ENCODE measurements around the gene NSG2.

NSG2 gene

DNA sequence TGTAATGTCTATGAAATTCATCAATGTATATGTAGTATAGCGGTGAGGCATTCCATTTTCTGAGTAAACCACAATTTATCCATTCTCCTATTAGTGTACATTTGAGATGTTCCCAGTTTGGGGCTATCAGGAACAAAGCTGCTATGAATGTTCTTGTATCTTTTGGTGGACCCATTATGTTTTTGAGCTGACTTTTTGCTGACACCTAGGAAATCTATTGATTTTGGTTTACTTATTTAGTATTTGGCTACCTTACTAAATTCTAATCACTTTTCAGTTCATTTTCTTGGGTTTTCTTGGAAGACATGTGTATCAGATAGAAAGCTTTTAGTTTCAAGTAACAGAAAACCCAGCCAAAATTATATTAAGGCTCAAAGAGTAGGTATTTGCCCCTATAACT lies 13.7 kb downstream of the NSG2 start:
- in situ Hi-C loops (cut with MboI; ENCODE audit: low sequenced_read_pairs), result no loop called here

DNA sequence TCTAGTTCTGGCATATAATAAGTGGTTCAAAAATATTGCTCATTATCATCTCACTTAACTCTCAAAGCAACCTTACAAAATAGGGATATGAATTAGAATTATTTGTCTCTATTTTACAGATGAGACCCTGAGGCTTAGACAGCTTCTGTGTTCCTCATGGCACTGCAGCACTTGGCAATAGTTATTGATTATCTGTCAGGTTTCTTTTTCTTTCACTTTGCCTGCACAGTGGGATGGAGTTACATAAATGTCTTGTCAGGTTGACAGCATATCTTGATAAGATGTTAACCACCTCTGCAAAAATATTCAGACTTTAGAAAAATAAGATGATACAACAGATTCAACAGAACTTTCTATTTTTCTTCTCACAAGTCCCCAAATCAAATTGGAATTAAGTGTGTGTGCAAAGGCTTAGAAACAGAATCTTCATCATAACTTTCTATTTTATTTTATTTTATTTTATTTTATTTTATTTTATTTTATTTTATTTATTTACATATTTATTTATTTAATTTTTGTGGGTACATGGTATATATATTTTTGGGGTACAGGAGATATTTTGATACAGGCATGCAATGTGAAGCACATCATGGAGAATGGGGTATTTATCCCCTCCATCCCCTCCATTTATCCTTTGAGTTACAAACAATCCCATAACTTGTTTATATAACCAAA lies 17.7 kb downstream of the NSG2 start:
- in situ Hi-C loops (cut with MboI; ENCODE audit: low sequenced_read_pairs), result no loop called here

DNA sequence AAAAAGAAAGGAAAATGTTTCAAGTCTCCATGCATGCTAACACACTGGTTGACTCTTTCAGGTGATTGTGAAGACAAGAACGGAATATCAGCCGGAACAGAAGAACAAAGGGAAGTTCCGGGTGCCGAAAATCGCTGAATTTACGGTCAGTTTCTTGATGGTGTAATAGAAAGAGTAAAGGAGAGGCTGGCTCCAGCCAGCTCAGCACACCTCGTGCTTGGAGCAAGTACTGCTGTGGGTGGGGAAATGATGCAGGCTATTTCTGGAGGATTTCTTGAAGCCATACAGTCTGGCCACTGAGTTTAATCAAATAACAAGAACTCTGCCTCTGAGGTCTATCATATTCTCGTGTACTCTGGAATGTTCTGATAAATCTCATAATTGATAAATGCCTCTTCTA lies 18.7 kb downstream of the NSG2 start:
- in situ Hi-C loops (cut with MboI; ENCODE audit: low sequenced_read_pairs), result no loop called here

DNA sequence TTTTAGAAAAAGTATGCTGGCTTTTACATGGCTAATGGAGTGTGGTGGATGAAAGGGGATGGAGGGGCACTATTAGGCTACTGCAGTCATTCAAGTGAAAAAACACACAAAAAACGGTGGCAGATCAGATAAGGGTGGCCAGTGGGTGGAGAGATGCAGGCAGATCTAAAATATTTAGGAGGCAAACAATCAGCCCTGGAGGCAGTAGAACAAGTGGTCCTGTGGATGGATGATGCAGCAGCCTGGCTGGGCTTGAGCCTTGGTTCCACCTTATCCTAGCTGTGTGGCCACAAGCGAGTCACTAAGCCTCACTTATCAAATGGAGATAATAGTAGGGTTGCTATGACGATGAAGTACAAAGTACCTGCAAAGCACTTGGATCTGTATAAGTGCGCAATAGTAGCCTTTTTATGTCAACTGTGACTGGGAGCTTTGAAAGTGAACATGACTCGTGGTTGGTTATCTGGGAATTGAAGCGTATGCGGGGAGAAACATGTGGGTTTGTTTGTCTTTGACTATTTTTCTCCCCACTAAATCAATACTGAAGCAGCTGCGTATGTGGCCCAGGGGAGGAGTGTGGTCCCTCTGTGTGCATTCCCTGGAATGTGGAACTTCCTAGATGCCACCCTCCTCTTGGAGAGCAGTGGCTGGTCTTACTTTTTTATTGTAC lies 20.2 kb downstream of the NSG2 start:
- in situ Hi-C loops (cut with MboI; ENCODE audit: low sequenced_read_pairs), result no loop called here

DNA sequence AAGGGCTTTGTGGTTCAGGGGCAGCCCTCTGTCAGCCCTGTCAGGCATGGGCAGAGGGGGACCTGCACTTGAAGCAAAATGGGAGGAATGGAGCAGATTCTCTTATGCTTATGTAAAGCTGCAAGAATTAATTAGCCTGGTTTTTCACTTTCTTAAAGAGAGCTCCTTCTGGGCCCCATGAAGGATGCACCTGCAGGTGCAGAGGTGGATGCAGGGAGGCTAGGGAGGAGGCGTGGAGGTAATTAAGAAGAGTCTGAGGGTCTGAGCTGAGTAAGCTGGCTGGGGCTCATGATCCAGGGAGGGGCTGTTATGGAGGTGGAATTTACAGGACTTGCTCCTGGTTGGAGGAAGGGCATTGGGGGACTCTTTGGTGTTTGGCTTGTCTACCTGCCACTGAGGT lies 22.0 kb downstream of the NSG2 start:
- in situ Hi-C loops (cut with MboI; ENCODE audit: low sequenced_read_pairs), result no loop called here

DNA sequence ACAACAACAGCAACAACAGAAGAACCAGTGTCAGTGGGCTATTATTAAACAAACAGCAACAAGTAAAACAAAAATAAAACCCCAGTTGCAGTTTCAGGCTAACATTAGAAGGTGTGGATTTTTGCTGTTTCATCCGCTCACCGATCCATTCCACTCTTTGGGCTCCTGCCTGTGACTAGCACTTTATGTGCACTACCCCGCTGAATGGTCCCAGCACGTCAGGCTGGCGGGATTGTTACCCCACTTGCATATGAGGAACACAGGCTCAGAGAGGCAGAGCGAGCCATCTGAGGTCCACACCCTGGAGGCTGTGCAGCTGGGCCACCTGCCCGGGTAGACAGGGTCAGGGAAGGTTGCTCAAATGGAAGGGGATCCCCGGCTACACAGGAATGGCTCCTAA lies 26.0 kb downstream of the NSG2 start:
- in situ Hi-C loops (cut with MboI; ENCODE audit: low sequenced_read_pairs), result no loop called here

DNA sequence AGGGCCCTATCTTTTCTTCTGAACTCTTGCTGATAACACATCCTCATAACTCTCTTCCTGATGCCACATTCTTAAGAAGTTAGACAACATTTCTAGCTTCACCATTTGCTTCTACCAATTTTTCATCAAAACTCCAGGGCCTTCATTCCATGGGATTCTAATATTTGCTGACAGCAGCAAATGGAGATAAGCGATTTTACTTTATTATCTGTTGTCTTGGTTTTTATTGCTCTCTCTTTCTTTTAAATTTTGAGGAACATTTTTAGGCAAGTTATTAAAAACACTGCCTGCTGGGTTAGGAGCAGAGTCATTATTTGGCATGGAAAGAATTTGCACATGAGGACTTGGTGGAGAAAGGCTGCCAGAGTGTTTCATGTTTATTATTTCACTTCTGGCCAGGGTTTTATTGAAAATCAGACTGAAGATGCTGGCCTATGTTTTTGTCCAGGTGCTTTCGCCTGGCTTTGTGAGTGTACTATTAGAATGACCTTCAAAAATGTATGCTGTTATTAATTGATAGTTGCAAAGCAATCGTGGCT lies 27.7 kb downstream of the NSG2 start:
- in situ Hi-C loops (cut with MboI; ENCODE audit: low sequenced_read_pairs), result no loop called here

DNA sequence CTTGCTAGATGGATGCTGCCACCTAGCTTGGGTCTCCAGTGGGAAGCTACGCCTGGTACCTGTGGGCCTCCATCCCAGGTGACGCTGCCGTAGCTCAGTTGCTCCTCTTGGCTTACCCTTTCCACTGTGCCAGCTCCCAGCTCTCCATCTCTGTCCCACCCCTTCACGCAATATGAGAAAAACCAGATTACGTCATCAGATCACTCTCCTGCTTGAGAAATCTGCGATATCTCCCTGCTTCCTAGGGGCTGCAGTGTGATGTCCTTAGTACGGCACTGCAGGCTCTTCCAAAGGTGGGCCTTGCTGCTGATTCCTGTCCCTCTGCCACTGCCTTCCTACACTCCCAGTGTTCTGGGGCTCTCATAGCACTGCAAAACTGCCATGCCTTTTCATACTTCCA lies 28.9 kb downstream of the NSG2 start:
- in situ Hi-C loops (cut with MboI; ENCODE audit: low sequenced_read_pairs), result no loop called here

DNA sequence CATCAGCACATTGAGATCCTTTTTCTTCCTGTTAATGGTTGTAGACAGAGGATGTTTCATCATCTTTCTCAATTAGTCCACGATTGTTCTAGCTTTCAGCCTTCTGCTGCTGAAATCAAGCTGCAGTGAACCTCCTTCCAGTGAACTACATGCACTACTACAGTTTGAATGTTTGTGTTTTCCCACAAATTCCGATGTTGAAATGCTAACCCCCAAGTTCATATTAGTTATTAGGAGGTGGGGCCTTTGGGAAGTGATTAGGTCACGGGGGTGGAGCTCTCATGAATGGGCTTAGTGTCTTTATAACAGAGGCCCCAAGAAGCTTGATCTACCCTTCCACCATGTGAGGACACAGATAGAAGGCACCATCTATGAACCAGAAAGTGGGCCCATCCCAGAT lies 32.9 kb downstream of the NSG2 start:
- in situ Hi-C loops (cut with MboI; ENCODE audit: low sequenced_read_pairs), result no loop called here

DNA sequence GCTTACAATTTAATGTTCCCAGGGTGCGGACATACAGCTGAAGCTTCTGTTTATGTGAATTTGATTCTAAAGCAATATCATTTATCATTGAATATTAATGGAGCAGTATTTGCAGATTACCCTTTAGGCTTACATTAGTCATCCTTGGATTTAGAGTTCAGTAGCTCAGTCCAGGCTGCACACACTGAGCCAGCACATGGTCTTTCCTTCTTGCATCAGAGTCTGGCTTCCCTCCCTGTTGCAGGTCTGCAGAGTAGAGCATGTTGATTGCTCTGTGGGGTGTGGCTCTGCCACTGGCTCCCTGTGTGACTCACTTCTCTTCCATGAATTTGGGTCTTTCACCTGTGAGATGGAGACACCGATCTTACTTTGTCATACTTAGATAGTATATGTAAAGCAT lies 36.8 kb downstream of the NSG2 start:
- in situ Hi-C loops (cut with MboI; ENCODE audit: low sequenced_read_pairs), result no loop called here

DNA sequence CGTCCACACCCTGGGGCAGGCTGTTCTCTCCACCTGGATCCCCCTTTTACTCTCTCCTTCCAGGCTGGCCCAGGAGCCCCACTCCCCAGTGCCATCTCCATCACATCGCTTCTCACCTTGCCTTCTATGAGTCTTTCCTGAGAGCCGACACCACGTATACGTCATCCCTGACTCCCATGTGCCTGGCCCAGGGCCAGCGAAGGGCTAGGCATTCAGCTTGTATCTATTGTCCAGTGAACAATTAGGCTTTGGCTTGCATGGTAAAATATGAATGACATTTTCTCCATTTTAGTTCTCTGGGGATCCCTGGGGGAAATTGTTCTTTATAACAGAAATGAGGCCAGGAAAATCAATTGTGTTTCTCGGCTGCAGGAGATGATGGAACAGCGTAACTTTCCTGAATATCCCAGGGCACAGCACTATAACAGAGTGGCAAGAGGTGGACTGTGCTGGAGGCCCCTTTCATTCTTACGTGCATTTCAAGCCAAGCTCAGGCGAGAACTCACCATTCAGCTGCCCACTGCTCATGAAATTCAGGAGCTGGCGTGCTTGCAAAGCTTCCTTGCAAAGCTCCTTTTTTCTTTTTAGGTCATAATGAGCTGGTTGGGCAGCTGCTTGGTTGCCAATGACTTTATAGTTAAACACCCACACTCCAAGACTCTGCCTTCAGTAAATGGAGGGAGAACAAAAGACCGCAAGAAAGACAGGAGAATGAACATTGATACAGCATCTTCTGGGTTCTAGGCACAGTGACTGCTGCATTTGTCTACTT lies 37.7 kb downstream of the NSG2 start:
- in situ Hi-C loops (cut with MboI; ENCODE audit: low sequenced_read_pairs), result no loop called here

DNA sequence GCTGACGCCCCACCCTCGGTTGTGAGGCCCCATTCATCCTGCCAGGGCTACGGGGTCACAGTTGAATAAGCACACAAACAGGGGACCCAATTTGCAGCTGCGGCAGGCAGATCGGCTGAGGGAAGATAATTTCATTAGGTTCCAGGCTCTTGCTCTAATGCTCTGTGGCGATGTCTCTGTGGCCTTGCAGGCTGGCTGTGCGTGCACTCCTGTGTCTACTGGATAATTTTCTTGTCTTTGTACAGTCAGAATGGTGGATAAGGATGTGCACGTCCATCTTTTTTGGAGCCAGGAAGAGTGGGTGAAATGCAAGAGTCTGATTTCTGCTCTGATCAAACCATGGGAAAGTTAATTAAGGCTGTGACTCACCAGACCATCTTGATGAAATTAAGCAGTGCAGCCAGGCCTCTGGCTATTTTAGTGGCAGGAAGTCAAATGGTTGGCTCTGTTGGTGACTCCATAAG lies 39.2 kb downstream of the NSG2 start:
- in situ Hi-C loops (cut with MboI; ENCODE audit: low sequenced_read_pairs), result no loop called here

DNA sequence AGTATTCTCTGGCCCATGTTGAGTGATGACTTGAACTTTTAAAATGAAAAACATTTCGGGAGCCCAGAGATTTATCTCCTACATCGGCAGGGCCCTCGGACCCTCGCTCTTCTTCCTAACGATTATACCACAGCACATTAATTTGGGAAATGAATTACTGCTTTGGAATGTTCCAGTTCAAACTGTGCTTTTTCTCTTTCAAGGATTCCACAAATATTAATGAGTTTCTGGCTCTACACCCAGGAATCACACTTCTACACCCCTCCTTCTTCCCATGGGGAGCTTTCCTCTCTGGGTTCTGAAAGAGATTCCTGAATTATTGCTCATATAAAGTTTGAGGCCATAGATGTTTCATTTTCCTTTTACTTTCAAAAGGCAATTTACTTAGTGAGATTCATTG lies 41.2 kb downstream of the NSG2 start:
- in situ Hi-C loops (cut with MboI; ENCODE audit: low sequenced_read_pairs), result no loop called here

DNA sequence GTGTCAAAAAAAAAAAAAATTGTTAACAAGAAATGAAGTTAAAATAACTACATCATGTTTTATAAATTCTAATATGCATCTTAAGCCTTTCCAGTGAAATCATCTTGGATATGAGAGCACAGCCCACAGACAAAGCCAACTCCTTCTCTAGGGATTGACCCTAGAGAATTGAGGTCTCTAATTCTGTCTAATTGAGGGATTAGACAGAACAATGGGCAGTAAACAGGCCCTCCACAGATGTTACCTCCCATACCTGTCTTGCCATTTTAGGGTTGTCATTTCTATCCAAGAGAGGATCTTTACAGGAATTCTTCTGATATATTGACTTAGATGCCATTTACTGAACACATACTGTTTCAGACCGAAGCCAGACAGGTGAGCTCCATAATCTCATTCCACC lies 42.3 kb downstream of the NSG2 start:
- in situ Hi-C loops (cut with MboI; ENCODE audit: low sequenced_read_pairs), result no loop called here

DNA sequence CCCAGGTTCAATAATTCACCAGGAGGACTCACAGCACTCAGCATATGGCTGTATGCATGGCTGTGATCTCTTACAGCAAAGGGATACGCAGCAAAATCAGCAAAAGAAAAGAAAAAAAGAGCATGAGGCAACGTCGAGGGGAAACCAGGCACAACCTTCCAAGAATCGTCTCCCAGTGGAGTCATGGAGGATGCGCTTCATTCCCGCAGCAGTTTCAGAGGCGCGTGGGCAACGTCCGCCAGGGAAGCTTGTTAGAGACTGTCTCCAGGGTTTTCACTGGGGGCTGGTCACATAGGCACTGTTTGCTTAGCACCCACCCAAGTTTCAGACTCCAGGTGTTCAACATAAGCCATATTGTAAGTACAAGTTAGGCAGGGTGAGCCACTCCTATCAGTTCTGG lies 44.6 kb downstream of the NSG2 start:
- in situ Hi-C loops (cut with MboI; ENCODE audit: low sequenced_read_pairs), result no loop called here

DNA sequence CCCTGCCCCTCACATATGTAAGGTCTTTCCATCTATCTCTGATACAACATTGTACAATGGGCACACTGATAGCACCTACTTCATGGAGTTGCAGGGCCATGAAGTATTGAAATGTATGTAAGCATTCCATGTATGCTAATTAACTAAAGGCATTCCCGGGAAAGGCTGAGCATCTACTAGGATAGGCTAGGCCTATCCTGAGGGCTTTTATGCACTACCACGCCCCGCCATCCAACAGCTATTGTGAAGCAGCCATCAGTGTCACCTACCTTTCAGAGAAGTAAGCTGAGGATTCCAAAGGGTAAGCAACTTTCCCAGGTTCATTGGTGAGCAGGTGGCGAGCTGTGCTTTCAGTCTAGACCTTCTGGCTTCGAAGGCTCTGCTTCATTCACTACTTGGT lies 47.6 kb downstream of the NSG2 start:
- in situ Hi-C loops (cut with MboI; ENCODE audit: low sequenced_read_pairs), result no loop called here

DNA sequence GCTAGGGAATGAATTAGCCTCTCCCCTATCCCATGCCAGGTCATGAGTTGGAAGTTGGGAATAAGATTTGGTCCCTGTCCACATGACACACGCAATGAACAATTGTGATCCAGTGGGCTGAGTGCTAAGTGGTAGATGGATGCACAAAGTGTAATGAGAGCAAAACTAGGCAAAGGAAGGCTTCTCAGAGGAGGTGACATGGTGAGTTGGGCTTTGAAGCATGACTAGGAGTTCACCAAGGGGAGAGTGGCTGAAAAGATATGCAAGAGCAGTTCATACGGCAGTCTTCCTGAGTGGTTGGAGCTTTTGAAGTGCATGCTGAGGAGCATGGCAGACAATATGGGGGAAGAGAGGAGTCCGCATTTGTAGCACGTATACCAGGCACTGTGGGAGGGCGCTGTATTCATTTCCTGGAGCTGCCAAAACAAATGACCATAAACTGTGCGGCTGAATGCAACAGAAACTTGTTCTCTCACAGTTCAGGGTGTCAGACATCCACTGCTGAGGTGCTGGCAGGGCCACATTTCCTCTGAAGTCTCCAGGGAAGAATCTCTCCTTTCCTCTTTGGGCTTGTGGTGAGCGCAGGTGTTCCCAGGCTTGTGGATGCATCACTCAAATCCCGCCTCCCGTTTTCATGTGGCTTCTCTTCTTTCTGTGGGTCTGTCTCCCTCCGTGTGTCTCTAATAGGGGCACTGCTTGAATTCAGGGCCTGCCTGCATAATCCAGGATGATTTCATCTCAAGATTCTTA lies 49.5 kb downstream of the NSG2 start:
- in situ Hi-C loops (cut with MboI; ENCODE audit: low sequenced_read_pairs), result no loop called here

DNA sequence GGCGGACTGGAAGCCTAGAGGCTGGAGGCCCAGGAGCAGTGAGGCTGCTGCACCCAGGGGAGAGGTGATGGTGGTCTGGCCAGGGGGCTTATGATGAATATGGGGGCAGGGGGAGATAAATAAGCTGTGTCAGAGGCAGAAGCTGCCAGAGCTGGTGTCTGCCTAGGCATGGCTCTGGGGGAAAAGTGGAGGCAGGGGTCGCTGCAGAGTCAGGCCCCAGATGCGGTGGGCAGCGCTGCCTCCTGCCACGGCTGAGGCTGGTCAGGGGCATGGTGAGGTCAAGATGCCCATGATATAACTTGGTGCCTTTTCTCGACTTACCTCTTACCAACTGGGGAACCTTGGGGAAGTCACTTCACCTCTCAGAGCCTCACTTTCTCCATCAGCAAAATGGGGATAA lies 51.1 kb downstream of the NSG2 start:
- in situ Hi-C loops (cut with MboI; ENCODE audit: low sequenced_read_pairs), result no loop called here

DNA sequence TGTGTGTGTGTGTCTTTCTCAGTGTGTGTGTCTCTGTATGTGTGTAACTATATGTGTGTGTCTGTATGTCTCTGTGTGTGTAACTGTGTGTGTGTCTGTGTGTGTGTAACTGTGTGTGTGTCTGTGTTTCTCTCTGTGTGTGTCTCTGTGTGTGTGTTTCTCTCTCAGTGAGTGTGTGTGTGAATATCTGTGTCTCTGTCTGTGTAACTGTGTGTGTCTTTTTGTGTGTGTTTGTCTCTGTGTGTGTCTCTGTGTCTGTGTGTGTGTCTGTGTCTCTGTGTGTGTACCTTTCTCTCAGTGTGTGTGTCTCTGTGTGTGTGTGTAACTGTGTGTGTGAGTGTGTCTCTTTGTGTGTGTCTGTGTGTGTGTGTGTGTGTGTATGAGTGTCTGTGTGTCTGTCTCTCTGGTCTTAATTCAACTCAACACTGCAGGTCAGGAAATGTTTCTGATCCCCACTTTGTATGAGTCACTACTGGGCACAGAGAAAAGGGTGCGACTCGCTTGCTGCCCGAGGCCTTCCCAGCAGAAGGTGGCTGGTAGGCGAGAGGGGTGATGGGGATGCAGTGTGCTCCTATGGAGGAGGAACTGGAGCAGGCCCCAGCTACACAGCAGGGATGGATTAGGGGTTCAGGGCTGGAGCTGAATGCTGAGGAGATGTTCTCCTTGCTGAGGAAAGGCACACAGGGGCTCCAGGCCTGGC lies 52.1 kb downstream of the NSG2 start:
- in situ Hi-C loops (cut with MboI; ENCODE audit: low sequenced_read_pairs), result no loop called here

DNA sequence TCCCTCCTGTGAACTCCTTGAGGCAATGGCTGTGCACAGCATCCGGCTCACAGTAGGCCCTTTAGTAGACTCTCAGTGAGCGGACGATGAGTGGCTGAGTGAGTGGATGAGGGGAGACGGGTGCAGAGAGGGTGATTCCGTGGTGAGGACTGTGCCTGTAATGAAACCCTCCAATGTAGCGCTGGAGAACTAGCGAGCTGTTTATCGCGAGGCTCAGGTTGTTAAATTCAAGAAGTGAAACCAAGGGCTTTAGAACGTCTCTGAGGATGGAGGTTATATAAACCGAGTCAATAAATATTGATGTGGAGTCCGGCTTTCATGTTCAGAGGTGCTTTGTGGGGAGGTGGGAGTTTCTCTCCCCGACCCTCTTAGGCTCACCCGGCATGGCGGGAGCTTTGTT lies 53.2 kb downstream of the NSG2 start:
- in situ Hi-C loops (cut with MboI; ENCODE audit: low sequenced_read_pairs), result no loop called here

DNA sequence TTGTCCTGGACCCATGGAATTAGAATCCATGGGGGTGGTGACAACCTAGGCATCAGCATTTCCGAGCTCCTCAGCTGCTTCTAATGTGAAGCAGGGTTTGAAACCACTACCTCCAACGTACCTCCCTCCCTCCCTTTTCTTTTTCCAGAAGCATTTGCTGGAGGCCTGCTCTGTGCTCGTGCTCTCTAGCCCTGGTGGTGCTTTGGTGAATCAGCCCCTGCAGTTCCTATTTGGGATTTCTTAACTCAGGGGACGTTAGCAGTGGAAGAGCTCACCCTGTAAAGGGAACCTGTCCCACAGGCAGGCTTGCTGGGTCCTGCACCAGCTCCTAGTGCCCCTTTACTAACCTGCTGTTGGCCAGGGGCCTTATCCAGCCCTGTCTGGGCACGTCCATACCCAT lies 55.0 kb downstream of the NSG2 start:
- in situ Hi-C loops (cut with MboI; ENCODE audit: low sequenced_read_pairs), result no loop called here
